Fibroblast of mammary gland (primary cell): ENCODE measurements around the gene ARHGEF19.
A peak's percentile ranks its signal among the peaks of the same experiment; 100 is the strongest.

Experiments used
- DNase-seq: peaks from one replicate; pipeline ENCODE4 v3.0.0-alpha.2; 2010; ENCODE audit warnings: low read depth
- H3K4me3 ChIP-seq: 2 replicates; pipeline ENCODE4 v1.5.1; 2011; ENCODE audit warnings: low read depth, mild to moderate bottlenecking, low read length, moderate library complexity; ENCODE audit not compliant: control insufficient read depth
- TF ChIP-seq, protein P1 (sequence below): conservative IDR thresholded peaks from 2 replicates; pipeline ENCODE4 v1.5.1; 2011; ENCODE audit warnings: low read depth, low read length, inconsistent platforms; ENCODE audit not compliant: control insufficient read depth, insufficient read depth

ARHGEF19 gene

DNA sequence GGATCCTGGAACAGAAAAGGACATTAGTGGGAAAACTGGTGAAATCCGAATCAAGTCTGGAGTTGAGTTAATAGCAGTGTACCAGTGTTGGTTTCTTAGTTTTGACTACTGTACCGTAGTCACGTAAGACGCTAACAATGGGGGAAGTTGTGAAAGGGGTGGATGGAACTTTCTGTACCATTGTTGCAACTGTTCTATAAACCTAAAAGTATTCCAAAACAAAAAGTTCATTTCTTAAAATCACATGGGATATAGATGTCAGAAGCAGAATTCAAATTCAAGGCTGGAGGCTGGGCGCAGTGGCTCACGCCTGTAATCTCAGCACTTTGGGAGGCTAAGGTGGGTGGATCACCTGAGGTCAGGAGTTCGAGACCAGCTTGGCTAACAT is 16.9 kb downstream of the ARHGEF19 start:
- DNase-seq = no peak

DNA sequence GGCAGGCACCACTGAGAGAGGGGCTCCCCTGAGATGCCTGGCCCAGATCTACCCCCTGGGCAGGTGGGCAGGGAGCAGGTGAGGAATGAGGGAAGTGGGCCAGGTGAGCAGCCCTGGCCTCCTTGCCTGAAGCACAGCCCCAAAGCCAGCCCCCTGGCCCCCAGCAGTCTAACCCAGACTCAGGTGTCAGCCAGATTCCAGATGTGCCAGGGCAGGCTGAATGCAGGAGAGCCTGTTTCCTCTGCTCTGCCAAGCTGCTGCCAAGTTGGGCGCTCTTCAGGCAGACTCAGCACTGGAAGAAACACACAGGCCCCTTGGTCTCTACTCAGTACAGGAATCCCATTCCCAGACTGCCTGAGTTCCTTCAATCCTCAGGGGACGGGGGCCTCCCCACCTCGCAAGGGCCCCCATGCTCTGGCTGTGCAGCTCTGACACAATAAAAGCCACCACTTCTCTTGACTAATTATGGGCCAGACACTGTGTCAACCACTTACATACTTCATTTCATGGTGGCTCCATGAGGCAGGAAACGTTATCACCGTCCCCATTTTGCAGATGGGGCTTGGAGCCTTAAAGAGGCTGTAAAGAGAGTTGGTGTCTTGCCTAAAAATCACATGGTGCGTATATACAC is 20.4 kb downstream of the ARHGEF19 start:
- no peak overlapping the region for H3K4me3 ChIP-seq
- TF ChIP-seq, protein P1, sequence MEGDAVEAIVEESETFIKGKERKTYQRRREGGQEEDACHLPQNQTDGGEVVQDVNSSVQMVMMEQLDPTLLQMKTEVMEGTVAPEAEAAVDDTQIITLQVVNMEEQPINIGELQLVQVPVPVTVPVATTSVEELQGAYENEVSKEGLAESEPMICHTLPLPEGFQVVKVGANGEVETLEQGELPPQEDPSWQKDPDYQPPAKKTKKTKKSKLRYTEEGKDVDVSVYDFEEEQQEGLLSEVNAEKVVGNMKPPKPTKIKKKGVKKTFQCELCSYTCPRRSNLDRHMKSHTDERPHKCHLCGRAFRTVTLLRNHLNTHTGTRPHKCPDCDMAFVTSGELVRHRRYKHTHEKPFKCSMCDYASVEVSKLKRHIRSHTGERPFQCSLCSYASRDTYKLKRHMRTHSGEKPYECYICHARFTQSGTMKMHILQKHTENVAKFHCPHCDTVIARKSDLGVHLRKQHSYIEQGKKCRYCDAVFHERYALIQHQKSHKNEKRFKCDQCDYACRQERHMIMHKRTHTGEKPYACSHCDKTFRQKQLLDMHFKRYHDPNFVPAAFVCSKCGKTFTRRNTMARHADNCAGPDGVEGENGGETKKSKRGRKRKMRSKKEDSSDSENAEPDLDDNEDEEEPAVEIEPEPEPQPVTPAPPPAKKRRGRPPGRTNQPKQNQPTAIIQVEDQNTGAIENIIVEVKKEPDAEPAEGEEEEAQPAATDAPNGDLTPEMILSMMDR = no peak
- no peak for DNase-seq

More for the DNA sequence above, 16.9 kb downstream of the ARHGEF19 start:
- TF ChIP-seq, protein P1 = no peak
- no peak overlapping the region for H3K4me3 ChIP-seq

- TF ChIP-seq, protein P1 = no peak
- no peak for DNase-seq
- H3K4me3 ChIP-seq = no peak overlapping the region
Measured at GRCh38 chr1:16191309-16191708, 21.1 kb downstream of the ARHGEF19 start.

DNA sequence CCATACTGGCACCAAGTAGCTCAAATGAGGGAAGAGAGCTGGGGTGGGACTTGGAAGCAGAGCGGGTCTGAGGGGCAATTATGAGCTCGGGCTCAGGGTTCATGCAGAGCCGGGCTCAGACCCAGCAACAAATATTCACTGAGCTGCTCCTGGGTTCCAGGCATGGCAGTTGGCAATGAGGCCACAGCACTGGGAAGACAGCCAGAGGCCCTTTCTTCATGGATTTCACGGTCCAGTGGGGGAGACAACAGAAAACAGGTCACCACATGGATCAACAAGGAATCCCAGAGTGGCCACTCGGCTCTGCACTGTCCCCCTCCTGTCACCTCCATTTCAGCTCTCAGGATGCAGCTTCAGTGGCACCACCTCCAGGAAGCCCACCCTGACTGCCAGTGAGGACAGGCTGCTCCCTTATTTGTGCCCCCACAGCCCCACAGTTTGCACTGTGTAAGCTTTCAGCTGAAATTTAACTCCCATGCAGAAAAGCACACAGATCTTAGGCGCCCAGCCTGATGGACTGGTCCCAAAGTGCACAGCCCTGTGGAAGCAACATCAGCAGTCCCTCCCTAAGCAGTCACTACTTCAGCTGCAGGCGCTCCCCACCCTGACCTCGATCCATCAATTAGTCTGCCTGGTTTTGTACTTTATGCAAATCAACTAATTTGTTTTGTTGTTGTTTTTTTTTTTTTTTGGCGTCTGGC is 22.4 kb downstream of the ARHGEF19 start:
- DNase-seq = no peak
- no peak overlapping the region for H3K4me3 ChIP-seq
- TF ChIP-seq, protein P1 = no peak

DNA sequence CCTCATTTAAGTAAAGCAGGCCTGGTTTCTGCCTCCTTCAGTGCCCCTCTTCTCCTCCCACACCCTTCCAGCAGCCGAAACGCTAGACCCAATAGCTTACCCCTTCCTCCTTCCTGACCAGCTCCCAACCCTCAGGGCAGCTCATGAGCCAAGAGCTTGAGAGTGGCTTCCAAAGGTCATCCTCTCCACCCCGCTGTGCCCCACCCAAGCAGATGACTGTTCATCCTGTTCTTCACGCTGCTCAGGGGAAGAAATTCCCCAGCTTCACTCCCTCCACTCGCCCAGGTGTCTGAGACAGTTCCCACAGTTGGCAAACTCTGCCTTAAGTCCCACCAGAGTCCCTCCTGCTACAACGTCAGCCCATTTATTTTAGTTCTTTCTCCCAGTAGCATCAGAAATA is 23.4 kb downstream of the ARHGEF19 start:
- peak; percentile 47 for DNase-seq
- no peak overlapping the region for H3K4me3 ChIP-seq
- TF ChIP-seq, protein P1 = no peak

- peak; percentile 90 for DNase-seq
- no peak overlapping the region for H3K4me3 ChIP-seq
- TF ChIP-seq, protein P1 = peak; percentile 95
Measured at GRCh38 chr1:16187748-16188401, 24.6 kb downstream of the ARHGEF19 start.
